Inflammatory macrophage (primary cell): ENCODE data around the gene SMAP1.
A peak's percentile ranks its signal among the peaks of the same experiment; 100 is the strongest.
"Not testable (repeated sequence)": the region's sequence is repeated elsewhere in the genome, so short reads cannot be mapped to it uniquely, and the experiment has no call there.

Source experiments
- DNase-seq, 2 donors: peaks; one replicate each; pipeline ENCODE4 v3.0.0-alpha.2; 2020 to 2022

SMAP1 gene

GRCh38 chr6:70684794-70685493 is 17.3 kb downstream of the SMAP1 start:
- DNase-seq, result no peak

DNA sequence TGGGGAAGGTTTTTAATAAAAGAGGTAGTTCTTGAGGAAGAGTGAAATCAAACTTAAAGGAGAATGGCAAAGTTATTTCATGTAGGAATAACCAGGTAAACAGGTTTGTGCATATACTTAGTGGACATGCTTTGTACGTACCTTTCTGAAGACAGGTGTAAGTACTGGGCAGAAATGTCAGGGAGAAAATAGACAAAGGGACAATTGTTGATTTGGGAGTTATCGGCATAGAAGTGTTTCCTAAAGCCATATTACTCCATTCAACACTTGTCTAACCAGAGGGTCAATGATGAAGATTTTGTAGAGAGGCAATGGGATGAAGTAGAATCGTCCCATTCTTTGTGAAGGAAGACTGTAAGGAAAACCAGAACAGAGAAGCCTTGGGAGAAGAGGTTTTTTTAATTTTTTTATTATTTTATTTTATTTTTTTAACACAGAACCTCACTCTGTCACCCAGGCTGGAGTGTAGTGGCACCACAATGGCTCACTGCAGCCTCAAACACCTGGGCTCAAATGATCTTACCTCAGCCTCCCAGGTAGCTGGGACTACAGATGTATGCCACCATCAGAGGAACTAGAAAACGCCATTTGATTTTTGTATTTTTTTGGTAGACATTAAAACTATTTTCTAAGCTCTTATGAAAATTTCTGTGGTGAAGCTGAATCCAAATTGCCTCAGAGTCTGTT is 18.0 kb downstream of the SMAP1 start:
- no peak for DNase-seq

GRCh38 chr6:70686548-70687133 is 19.0 kb downstream of the SMAP1 start:
- DNase-seq, result peak; percentile 50 to 67

DNA sequence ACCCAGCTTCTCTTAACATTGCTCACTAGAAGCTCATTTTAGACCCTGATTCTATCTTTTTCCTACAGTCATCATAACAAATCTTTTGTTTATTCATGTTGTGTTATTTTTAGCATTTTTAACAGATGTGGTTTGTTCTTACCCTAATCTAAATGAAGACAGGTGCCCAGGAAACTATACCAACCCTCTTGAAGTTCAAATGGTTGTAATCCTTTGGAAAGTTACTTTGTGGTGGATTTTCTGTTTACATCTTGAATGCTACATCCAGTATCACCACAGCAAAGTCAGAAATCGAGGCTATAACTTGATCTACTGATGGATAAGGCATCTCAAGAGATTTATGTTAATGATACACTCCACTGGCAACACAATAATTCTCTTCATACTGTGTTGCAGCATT is 26.2 kb downstream of the SMAP1 start:
- no peak for DNase-seq

DNA sequence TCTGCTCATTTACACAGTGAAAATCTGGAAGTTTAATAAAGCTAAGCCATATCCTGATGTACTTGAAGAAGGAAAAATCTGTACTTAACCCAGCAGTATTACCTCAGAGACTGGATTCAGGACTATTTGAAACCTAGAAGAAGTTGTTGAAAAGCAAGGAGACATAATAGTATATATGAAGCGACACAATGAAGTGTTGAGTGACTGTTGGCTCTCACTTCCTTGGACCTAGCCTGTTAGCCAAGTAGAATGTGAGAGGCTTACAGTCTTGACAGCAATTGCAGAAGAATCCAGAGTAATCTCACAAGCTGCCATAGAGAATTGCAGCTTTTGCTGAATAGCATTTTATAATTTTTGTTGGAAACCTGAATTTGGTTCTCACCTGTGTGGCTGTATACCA is 26.7 kb downstream of the SMAP1 start:
- DNase-seq, result no peak

- no peak for DNase-seq
Observed at GRCh38 chr6:70700922-70701876, 33.5 kb downstream of the SMAP1 start.

- DNase-seq, result no peak
Observed at GRCh38 chr6:70705772-70706171, 38.1 kb downstream of the SMAP1 start.

DNA sequence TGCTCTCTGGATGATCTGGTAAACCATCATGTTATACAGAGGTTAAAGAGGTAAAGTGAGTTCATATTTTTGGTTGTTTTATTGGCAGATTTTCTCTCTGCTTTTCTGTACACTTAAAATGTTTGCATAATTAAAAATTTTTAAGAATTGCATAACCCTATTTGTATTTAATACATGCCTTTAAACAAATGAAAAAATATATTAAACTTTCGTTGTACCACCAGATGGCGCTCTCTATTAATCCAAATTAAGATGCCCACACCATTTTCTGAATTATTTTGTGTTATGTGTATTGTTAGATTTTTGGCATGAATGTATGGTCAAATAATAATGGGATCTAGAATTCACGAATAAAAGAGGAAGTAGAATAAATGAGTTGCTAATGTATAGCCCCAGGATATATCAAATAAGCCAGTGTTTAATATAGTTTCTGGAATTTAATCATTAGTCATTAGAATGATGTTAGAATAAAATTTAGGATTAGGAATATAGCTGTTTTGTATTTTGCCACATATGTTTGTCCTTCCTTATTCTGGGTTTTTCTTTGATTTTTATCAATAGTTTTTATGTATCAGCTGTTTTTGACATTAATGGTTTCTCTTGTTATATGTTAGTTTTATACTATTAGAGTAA is 38.9 kb downstream of the SMAP1 start:
- peak in 1 of 2 donors; percentile 63 for DNase-seq

DNA sequence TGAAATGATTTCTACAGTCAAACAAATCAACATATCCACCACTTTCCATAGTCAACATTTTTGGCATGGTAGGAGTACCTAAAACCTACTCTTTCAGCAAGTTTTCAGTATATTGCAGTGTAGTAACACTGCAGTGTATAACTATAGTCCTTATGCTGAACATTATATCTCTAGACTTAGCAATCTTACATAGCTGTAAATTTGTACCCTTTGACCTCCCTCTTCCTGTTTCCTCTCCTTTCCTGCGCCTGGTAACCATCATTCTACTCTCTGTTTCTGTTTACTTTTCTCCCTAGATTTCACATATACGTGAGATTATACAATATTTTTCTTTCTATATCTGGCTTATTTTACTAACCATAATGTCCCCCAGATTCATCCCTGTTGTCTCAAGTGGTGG is 40.2 kb downstream of the SMAP1 start:
- no peak for DNase-seq

DNA sequence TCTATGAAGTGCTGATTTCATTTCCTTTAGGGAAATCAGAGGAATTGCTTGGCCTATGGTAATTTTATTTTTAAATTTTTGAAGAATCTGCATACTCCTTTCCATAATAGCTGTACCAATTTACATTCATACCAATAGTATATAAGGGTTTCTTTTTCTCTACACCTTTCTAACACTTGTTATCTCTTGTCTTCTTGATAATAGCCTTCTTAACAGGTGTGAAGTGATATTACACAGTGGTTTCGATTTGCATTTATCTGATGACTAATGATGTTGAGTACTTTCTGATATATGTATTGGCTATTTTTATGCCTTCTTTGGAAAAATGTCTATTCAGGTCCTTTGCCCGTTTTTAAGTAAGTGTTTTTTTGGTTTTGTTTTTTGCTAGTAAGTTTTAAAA is 40.8 kb downstream of the SMAP1 start:
- no peak for DNase-seq

DNA sequence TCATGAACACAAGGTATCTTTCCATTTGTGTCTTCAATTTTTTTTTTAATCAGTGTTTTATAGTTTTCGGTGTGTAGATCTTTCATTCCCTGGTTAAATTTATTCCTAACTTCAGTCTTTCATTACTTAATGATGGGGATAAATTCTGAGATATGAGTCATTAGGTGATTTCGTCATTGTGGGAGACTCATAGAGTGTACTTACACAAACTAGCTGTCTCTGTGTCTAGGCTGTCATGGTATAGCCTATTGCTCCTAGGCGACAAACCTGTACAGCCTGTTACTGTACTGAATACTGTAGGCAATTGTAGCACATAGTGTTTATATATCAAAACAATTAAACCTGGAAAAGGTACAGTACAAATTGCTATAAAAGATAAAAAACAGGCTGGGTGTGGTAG is 42.1 kb downstream of the SMAP1 start:
- DNase-seq, result peak; percentile 9 to 37

- no peak for DNase-seq
Observed at GRCh38 chr6:70714716-70715257, 47.1 kb downstream of the SMAP1 start.

DNA sequence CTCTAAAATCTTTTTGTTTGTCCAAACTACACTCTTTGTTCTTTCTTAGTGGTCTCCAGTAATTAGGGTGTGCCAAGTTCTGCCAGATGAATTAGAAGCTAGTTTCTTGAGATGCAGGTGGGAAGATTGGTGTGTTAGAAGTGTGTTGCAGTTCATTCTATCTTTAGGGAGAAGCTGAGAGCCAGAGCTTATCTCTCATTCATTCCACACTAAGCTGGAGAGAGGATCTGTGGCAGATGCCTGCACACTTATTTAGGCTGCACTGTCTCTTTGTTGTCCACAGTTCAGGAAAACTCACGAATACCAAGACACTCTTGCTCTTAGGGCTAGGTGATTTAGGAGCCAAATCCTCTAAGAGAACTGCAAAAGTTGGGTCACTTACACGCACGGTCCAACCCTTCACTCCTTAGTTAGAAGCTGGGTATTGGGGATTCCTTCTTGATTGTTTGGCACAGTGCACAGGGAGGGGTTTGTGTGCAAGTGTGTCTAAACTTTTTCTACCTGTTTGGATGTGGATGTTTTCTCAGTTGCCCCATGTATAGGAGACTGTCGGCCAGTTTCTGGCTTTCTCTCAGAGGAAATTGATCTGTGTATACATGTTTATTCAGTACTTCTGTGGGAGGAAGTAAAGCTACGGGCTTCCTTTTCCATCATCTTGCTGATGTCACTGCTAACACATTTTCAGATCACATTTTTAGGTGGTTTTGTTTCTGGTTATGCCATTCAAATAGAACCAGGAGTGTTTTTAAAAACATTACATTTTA is 49.5 kb downstream of the SMAP1 start:
- no peak for DNase-seq

GRCh38 chr6:70724524-70724923 is 56.8 kb downstream of the SMAP1 start:
- no peak for DNase-seq

DNA sequence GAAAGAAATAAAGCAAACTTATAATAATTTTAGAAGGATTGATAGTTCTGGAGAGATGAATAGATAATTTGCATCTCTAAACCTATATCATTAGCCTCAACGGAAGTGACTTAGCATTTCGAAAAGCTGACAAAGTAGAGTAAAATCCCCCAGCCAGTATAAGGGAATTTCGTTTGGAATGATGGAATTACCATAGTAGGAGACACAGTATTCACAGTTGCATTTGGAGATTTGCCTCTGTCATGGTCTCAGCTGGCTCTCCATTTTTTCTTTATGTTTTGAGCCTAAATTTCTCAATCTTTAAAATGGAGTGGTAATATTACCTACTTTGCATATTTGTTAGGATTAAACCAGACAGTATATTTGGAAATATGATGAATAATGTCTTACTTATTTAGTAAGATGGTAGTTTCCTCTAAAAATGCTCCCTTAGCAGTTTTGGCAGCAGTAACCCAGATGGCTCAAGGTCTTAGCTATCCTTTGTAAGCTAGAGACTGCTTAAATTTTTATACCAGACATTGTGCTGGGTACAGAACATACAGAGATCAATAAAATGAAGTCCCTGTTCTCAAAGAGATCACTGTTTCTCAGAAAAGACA is 58.2 kb downstream of the SMAP1 start:
- peak in 1 of 2 donors; percentile 22 for DNase-seq

GRCh38 chr6:70734381-70734780 is 66.7 kb downstream of the SMAP1 start:
- DNase-seq, result no peak

DNA sequence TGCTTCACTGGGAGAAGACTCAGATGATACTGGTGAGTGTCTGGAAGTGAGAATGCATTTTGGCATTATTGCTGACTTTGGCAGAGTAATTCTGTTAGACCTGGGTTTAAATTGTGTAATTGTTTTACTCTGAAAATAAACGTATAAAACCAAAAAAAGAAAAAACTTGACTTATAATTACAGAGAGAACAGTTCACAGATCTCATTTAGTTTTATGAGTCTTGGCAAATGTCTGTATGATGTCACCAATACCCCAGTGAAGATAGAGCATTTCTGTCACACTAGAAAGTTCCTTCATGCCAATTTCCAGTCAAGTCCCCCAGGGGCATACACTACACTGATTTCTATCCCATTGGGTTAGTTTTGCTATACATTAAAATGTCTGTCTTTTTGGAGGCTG is 67.3 kb downstream of the SMAP1 start:
- no peak for DNase-seq

GRCh38 chr6:70735513-70735912 is 67.8 kb downstream of the SMAP1 start:
- no peak for DNase-seq

GRCh38 chr6:70738028-70738427 is 70.3 kb downstream of the SMAP1 start:
- DNase-seq, result no peak

GRCh38 chr6:70739534-70739933 is 71.9 kb downstream of the SMAP1 start:
- DNase-seq, result no peak

DNA sequence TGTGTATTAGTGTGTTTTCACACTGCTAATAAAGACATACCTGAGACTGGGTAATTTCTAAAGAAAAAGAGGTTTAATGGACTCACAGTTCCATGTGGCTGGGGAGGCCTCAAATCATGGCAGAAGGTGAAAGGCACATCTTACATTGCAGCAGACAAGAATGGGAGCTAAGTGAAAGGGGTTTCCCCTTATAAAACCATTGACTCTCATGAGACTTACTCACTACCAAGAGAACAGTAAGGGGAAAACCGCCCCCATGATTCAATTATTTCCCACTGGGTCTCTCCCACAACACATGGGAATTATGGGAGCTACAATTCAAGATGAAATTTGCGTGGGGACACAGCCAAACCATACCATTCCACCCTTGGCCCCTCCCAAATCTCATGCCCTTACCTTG is 73.1 kb downstream of the SMAP1 start:
- DNase-seq, result not testable (repeated sequence)
